NCI-H774 (cell line): ENCODE measurements around the gene L3MBTL4.
"Not testable (repeated sequence)": the region's sequence is repeated elsewhere in the genome, so short reads cannot be mapped to it uniquely, and the experiment has no call there.

ENCODE experiments used
- DNase-seq: peaks from one replicate; lab custom pipeline; 2025; lab: John Stamatoyannopoulos, UW

Gene L3MBTL4

GRCh38 chr18:6106091-6106685 lies 308.5 kb downstream of the L3MBTL4 start:
- DNase-seq = no peak

- DNase-seq = no peak
Observed at GRCh38 chr18:6103741-6104140, 311.0 kb downstream of the L3MBTL4 start.

GRCh38 chr18:6096730-6097129 lies 318.0 kb downstream of the L3MBTL4 start:
- no peak for DNase-seq

GRCh38 chr18:6088432-6088831 lies 326.3 kb downstream of the L3MBTL4 start:
- no peak for DNase-seq

GRCh38 chr18:6086731-6087130 lies 328.0 kb downstream of the L3MBTL4 start:
- no peak for DNase-seq

GRCh38 chr18:6079406-6079805 lies 335.3 kb downstream of the L3MBTL4 start:
- no peak for DNase-seq

GRCh38 chr18:6078877-6079276 lies 335.8 kb downstream of the L3MBTL4 start:
- no peak for DNase-seq

GRCh38 chr18:6072423-6072822 lies 342.3 kb downstream of the L3MBTL4 start:
- DNase-seq = not testable (repeated sequence)

GRCh38 chr18:6069539-6069938 lies 345.2 kb downstream of the L3MBTL4 start:
- no peak for DNase-seq

GRCh38 chr18:6069103-6069502 lies 345.6 kb downstream of the L3MBTL4 start:
- no peak for DNase-seq

- no peak for DNase-seq
Observed at GRCh38 chr18:6060149-6060548, 354.6 kb downstream of the L3MBTL4 start.

- DNase-seq = no peak
Observed at GRCh38 chr18:6059551-6059950, 355.2 kb downstream of the L3MBTL4 start.

GRCh38 chr18:6058941-6059340 lies 355.8 kb downstream of the L3MBTL4 start:
- DNase-seq = no peak

- no peak for DNase-seq
Observed at GRCh38 chr18:6057604-6058003, 357.1 kb downstream of the L3MBTL4 start.

GRCh38 chr18:6056171-6056910 lies 358.4 kb downstream of the L3MBTL4 start:
- no peak for DNase-seq

- no peak for DNase-seq
Observed at GRCh38 chr18:6055711-6056110, 359.0 kb downstream of the L3MBTL4 start.

- DNase-seq = no peak
Observed at GRCh38 chr18:6054256-6054842, 360.4 kb downstream of the L3MBTL4 start.

GRCh38 chr18:6052449-6052913 lies 362.2 kb downstream of the L3MBTL4 start:
- no peak for DNase-seq

- not testable (repeated sequence) for DNase-seq
Observed at GRCh38 chr18:6047596-6047995, 367.1 kb downstream of the L3MBTL4 start.

GRCh38 chr18:6044773-6045172 lies 369.9 kb downstream of the L3MBTL4 start:
- DNase-seq = no peak

- no peak for DNase-seq
Observed at GRCh38 chr18:6044319-6044718, 370.4 kb downstream of the L3MBTL4 start.

GRCh38 chr18:6039055-6039454 lies 375.7 kb downstream of the L3MBTL4 start:
- no peak for DNase-seq

GRCh38 chr18:6031442-6031841 lies 383.3 kb downstream of the L3MBTL4 start:
- no peak for DNase-seq
